ENCODE measurements around the gene ZNF77. TPM values are rescaled to one million over a fixed set of nuclear protein-coding genes. Genes with fewer than 3 reads are reported as not detected.
"Not testable (repeated sequence)": the region's sequence is repeated elsewhere in the genome, so short reads cannot be mapped to it uniquely, and the experiment has no call there.

ZNF77 gene
- total RNA-seq, 4 donors from 2014 or later: 5.1 to 7.0 (median 6.2) TPM

DNA sequence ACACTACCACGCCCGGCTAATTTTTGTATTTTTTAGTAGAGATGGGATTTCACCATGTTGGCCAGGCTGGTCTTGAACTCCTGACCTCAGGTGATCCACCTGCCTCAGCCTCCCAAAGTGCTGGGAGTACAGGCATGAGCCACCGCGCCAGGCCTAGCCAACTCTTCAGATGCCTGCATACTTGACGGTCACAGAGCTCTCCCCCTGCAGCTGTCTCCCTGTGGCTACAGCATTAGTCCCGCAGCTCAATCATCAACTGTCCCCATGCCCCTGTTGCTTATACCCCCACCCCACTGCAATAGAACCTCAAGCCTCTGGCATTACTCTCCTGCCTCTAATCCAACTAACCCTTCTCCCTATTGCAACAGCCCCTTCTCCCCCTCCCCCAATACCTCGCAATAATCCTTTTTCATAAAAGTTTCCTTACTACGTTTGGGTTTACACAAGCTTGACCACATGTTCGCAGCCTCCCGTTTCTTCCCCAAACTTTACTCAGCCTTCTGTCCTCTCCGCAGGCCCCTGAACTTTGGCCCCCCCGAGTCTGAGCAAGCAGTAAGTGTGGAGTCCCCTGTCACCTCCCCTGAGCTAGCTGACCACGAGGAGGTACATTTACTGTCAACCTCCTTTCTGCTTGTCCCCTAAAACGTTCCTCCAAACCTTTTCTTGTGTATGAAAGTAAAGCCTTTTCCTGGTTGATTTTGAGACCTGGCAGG lies 1.7 kb downstream of the ZNF77 start:
- WGBS, 2 donors: 89 to 90% methylated on average over 14 of the region's 14 CpGs
- no peaks in the 10 kb centered on the region for H3K9me3 ChIP-seq
- intact Hi-C loops (cut with DNase I): loop anchor here (5.0 kb wide), 1 partner anchor 41 kb away; the partner anchor contains the start of gene ZNF57
- H3K36me3 ChIP-seq: no peaks in the 10 kb centered on the region
- no peak overlapping the region for H3K27ac ChIP-seq
- peaks cover 7 to 10% of the 10 kb centered on the region in 2 donors for H3K4me1 ChIP-seq
- no peak for DNase-seq
- TF ChIP-seq CTCF (IDR thresholded peaks at IDR 0.05): no peak
- TF ChIP-seq POLR2A (IDR thresholded peaks at IDR 0.05): no peak
- H3K4me3 ChIP-seq (replicated peaks in 1 of 3): no peak overlapping the region
- H3K27me3 ChIP-seq: no peaks in the 10 kb centered on the region

DNA sequence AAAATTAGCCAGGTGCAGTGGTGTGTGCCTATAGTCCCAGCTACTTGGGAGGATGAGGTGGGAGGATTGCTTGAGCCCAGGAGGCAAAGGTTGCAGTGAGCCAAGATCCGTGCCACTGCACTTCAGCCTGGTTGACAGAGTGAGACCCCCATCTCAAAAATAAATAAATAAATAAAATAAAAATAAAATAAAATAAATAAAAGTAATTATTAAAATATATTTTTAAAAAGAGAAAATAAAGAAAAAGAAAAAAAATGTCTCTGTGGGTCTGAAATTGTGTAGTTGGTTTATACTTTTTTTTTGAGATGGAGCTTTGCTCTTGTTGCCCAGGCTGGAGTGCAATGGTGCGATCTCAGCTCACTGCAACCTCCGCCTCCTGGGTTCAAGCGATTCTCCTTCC lies 8.9 kb downstream of the ZNF77 start:
- H3K4me3 ChIP-seq (replicated peaks in 1 of 3); H3K27me3 ChIP-seq; H3K27ac ChIP-seq; DNase-seq; intact Hi-C loops (cut with DNase I); H3K4me1 ChIP-seq; H3K9me3 ChIP-seq: not testable (repeated sequence)
- WGBS, 2 donors: 95 to 97% methylated on average over 4 of the region's 4 CpGs
- peaks cover 25 to 36% of the 10 kb centered on the region in 2 donors for H3K36me3 ChIP-seq

DNA sequence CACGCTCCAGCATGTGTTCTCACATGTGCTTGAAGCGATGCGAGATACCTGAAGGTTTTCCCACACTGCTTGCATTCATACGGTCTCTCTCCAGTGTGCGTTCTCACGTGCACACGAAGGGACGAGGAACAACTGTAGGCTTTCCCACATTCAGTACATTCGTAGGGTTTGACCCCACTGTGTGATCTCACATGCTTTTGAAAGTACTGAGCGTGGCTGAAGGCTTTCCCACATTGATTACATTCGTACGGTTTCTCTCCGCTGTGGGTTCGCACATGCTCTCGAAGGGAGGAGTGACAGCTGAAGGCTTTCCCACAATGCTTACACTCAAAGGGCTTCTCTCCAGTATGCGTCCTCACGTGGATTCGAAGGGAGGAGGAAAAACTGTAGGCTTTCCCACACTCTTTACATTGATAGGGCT lies 11.3 kb downstream of the ZNF77 start:
- DNase-seq: no peak
- Histone ChIP-seq H3K4me1 (no peaks in the 10 kb centered on the region), H3K4me3 (replicated peaks in 1 of 3) (no peak overlapping the region), H3K27ac (no peak overlapping the region), H3K36me3 (peaks cover 25 to 36% of the 10 kb centered on the region in 2 donors), H3K27me3 (no peaks in the 10 kb centered on the region), H3K9me3 (no peaks in the 10 kb centered on the region)
- intact Hi-C loops (cut with DNase I): no loop called here
- 98 to 99% methylated on average over 18 of the region's 18 CpGs for WGBS, 2 donors
- TF ChIP-seq CTCF (IDR thresholded peaks at IDR 0.05) (no peak), POLR2A (IDR thresholded peaks at IDR 0.05) (no peak)

GRCh38 chr19:2927032-2927430 lies 17.7 kb downstream of the ZNF77 start:
- Histone ChIP-seq H3K36me3 (no peaks in the 10 kb centered on the region), H3K27ac (no peak overlapping the region), H3K27me3 (no peaks in the 10 kb centered on the region), H3K9me3 (no peaks in the 10 kb centered on the region), H3K4me3 (replicated peaks in 1 of 3) (no peak overlapping the region), H3K4me1 (peaks cover 0 to 13% of the 10 kb centered on the region in 2 donors)
- WGBS, 2 donors: 89 to 95% methylated on average over 18 of the region's 18 CpGs
- no peak for DNase-seq
- no peak for TF ChIP-seq CTCF (IDR thresholded peaks at IDR 0.05)
- no peak for TF ChIP-seq POLR2A (IDR thresholded peaks at IDR 0.05)
- intact Hi-C loops (cut with DNase I): no loop called here

DNA sequence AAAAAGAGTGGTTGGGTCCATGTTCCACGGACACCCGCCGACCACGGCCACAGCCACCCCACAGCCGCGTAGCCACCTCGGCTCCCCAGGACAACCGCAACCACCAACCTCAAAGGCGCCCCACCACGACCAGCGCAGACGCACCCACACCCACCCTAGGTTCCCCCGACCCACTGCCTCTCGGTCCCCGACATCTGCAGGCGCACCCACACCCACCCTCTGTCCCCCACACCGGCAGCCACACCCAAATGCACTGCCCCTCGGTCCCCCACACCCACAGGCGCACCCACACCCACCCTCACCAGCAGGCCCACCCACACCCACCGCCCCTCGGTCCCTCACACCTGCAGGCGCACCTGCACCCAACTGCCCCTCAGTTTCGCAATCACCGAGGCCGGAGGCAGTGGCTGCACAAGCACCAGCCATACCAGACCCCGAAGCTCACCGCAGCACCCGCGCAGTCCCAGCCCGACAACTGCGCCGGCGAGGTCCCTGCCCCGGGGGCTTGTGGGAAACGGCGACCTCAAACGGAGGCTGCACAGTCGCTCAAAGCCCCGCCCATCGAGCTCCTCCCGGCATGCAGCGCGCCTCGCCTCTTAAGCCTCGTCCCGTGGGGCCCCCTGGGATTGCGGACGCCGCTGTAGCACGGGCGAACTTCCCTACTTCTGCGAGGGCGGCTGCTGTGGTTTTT lies 18.3 kb downstream of the ZNF77 start:
- WGBS, 2 donors: 77 to 91% methylated on average over 37 to 51 of the region's 53 CpGs
- Histone ChIP-seq H3K4me3 (replicated peaks in 1 of 3) (no peak overlapping the region), H3K4me1 (peaks cover 0 to 13% of the 10 kb centered on the region in 2 donors), H3K27me3 (no peaks in the 10 kb centered on the region), H3K27ac (no peak overlapping the region), H3K9me3 (no peaks in the 10 kb centered on the region), H3K36me3 (no peaks in the 10 kb centered on the region)
- no peak for DNase-seq
- TF ChIP-seq CTCF (IDR thresholded peaks at IDR 0.05): no peak
- intact Hi-C loops (cut with DNase I): no loop called here

All from thyroid gland (tissue), 4 donors.